B cell (primary cell): ENCODE data around the gene ZNHIT2.

ENCODE experiments used
- CTCF ChIP-seq: fragments of 200-600 bp; IDR thresholded peaks from one replicate; pipeline ENCODE4 v1.8.0; 2022; ENCODE audit warnings: antibody characterized with exemption, mild to moderate bottlenecking
- EZH2 ChIP-seq: IDR thresholded peaks from 2 replicates; pipeline ENCODE4 v1.6.1; 2012; ENCODE audit warnings: borderline replicate concordance, low read depth, mild to moderate bottlenecking, moderate library complexity, low read length; ENCODE audit not compliant: insufficient read depth, poor library complexity, severe bottlenecking

- TF ChIP-seq CTCF (no peak), EZH2 (no peak)
Measured at GRCh38 chr11:65067446-65067845, 50.1 kb downstream of the ZNHIT2 start.
